ENCODE measurements around the gene CLDN34.

Gene CLDN34

GRCh38 chrX:9988762-9989161 is 21.6 kb downstream of the CLDN34 start:
- ATAC-seq: no peak
- no peak for TF ChIP-seq ISL1 (CRISPR knock-in tag; IDR thresholded peaks at IDR 0.05)
- no peak for TF ChIP-seq ZFP30 (CRISPR knock-in tag; IDR thresholded peaks at IDR 0.05)
- TF ChIP-seq POU6F1 (CRISPR knock-in tag; IDR thresholded peaks at IDR 0.05; ENCODE audit: borderline replicate concordance, low read depth): no peak
- no peak for TF ChIP-seq TSHZ2 (CRISPR knock-in tag; IDR thresholded peaks at IDR 0.05)
- TF ChIP-seq ZFP3 (CRISPR knock-in tag; IDR thresholded peaks at IDR 0.05): no peak
- TF ChIP-seq PPARA (CRISPR knock-in tag; IDR thresholded peaks at IDR 0.05; ENCODE audit: borderline replicate concordance): no peak
- no peak for TF ChIP-seq TOX (CRISPR knock-in tag; IDR thresholded peaks at IDR 0.05; ENCODE audit: borderline replicate concordance)
- TF ChIP-seq ZNF8 (CRISPR knock-in tag; IDR thresholded peaks at IDR 0.05): no peak
- no peak for TF ChIP-seq ZNF565 (CRISPR knock-in tag; conservative IDR thresholded peaks at IDR 0.05; ENCODE audit: low read depth)
- TF ChIP-seq RARB (CRISPR knock-in tag; IDR thresholded peaks at IDR 0.05): no peak

- TF ChIP-seq ARNTL (CRISPR knock-in tag; IDR thresholded peaks at IDR 0.05; ENCODE audit: borderline replicate concordance, low read depth) (no peak), OSR1 (CRISPR knock-in tag; IDR thresholded peaks at IDR 0.05) (no peak), ZNF8 (CRISPR knock-in tag; IDR thresholded peaks at IDR 0.05) (no peak), RARB (CRISPR knock-in tag; IDR thresholded peaks at IDR 0.05) (no peak), TCF4 (CRISPR knock-in tag; IDR thresholded peaks at IDR 0.05; ENCODE audit: borderline replicate concordance) (no peak), ESRRG (CRISPR knock-in tag; IDR thresholded peaks at IDR 0.05) (no peak), TSHZ2 (CRISPR knock-in tag; IDR thresholded peaks at IDR 0.05) (no peak), ZNF70 (CRISPR knock-in tag; IDR thresholded peaks at IDR 0.05) (no peak), ZFP3 (CRISPR knock-in tag; IDR thresholded peaks at IDR 0.05) (no peak), CSRNP3 (CRISPR knock-in tag; IDR thresholded peaks at IDR 0.05) (no peak), ZNF565 (CRISPR knock-in tag; conservative IDR thresholded peaks at IDR 0.05; ENCODE audit: low read depth) (no peak), PATZ1 (CRISPR knock-in tag; IDR thresholded peaks at IDR 0.05; ENCODE audit: borderline replicate concordance) (no peak)
- ATAC-seq: no peak
These were observed 24.9 kb downstream of the CLDN34 start for GRCh38 chrX:9992061-9992460.

- ATAC-seq: no peak
- TF ChIP-seq OSR1 (CRISPR knock-in tag; IDR thresholded peaks at IDR 0.05) (no peak), GLIS3 (CRISPR knock-in tag; IDR thresholded peaks at IDR 0.05) (no peak), ZFP30 (CRISPR knock-in tag; IDR thresholded peaks at IDR 0.05) (no peak), CSDC2 (CRISPR knock-in tag; IDR thresholded peaks at IDR 0.05) (no peak), RARB (CRISPR knock-in tag; IDR thresholded peaks at IDR 0.05) (no peak), ESRRG (CRISPR knock-in tag; IDR thresholded peaks at IDR 0.05) (no peak), PATZ1 (CRISPR knock-in tag; IDR thresholded peaks at IDR 0.05; ENCODE audit: borderline replicate concordance) (no peak), ISL1 (CRISPR knock-in tag; IDR thresholded peaks at IDR 0.05) (no peak), ZNF70 (CRISPR knock-in tag; IDR thresholded peaks at IDR 0.05) (no peak), POU6F1 (CRISPR knock-in tag; IDR thresholded peaks at IDR 0.05; ENCODE audit: borderline replicate concordance, low read depth) (no peak), TSHZ2 (CRISPR knock-in tag; IDR thresholded peaks at IDR 0.05) (no peak)
These were observed 25.6 kb downstream of the CLDN34 start for GRCh38 chrX:9992724-9993123.

All from SK-N-SH treated with all-trans-retinoic acid at 6 μM for 48 hours (cell line).